ENCODE measurements around the gene BHLHE23. TPM values are rescaled to one million over a fixed set of nuclear protein-coding genes. Genes with fewer than 3 reads are reported as not detected.

The BHLHE23 gene
- total and polyA plus RNA-seq, 12 donors = 0.03 TPM; not detected in 11

DNA sequence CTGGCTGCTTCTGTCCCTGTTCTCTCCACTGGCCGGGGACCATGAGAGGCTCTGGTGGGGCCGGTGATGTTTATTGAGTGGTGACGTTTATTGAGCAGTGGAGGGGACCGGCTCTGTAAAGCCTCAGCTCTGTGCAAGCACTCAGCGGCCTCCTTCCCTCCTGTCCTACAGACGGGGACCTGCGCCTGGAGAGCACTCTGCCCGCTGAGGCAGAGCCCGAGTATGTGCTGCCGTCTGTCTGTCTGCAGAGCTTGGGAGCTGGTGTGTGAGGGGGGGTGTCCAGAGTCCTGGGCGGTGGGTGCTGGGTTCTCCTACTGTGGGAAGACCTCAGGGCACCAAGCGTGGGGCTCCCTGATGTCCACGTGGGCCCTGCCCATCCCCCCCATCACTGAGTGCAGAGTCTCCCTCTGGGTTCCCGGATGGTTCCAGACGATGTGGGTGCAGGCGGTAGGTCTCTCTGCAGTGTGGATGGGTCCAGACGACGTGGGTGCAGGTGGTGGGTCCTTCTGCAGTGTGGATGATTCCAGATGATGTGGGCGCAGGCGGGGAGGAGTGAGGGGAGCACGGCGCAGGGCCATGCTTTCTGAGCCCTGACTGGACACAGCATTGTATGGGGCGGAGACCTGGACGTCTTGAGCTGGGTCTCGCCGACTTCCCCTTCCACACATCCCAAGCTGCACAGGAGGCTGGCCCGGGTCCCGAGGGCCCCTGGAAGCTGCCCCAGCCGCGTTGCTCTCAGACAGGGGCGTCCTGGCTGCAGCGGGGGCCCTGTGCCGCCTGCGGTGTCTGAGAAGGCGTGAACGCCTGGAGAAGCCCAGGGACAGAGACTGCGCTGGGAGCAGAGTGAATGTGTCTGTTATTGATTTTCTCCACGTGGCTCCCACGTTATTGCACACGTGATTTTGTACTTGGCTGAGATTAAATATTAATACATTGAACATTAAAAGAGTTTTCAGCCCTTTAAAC, 14.9 kb upstream of the BHLHE23 start:
- ATAC-seq = no peak
- H3K4me1 ChIP-seq = peaks cover 0 to 9% (median 0%) of the 10 kb centered on the region in 9 donors
- intact Hi-C loops (cut with DNase I) = no loop called here
- no peak overlapping the region for H3K27ac ChIP-seq
- H3K9me3 ChIP-seq = peaks cover 0 to 12% (median 0%) of the 10 kb centered on the region in 11 donors
- peaks cover 15 to 90% (median 82%) of the 10 kb centered on the region in 7 donors for H3K27me3 ChIP-seq
- H3K4me3 ChIP-seq = no peak overlapping the region
- H3K36me3 ChIP-seq = no peaks in the 10 kb centered on the region
- TF ChIP-seq, protein P1, sequence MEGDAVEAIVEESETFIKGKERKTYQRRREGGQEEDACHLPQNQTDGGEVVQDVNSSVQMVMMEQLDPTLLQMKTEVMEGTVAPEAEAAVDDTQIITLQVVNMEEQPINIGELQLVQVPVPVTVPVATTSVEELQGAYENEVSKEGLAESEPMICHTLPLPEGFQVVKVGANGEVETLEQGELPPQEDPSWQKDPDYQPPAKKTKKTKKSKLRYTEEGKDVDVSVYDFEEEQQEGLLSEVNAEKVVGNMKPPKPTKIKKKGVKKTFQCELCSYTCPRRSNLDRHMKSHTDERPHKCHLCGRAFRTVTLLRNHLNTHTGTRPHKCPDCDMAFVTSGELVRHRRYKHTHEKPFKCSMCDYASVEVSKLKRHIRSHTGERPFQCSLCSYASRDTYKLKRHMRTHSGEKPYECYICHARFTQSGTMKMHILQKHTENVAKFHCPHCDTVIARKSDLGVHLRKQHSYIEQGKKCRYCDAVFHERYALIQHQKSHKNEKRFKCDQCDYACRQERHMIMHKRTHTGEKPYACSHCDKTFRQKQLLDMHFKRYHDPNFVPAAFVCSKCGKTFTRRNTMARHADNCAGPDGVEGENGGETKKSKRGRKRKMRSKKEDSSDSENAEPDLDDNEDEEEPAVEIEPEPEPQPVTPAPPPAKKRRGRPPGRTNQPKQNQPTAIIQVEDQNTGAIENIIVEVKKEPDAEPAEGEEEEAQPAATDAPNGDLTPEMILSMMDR (IDR thresholded peaks at IDR 0.05) = no peak
- peak in 1 of 2 donors; percentile 6 for DNase-seq
- 74 to 76% methylated on average over 40 of the region's 40 CpGs for WGBS, 2 donors

DNA sequence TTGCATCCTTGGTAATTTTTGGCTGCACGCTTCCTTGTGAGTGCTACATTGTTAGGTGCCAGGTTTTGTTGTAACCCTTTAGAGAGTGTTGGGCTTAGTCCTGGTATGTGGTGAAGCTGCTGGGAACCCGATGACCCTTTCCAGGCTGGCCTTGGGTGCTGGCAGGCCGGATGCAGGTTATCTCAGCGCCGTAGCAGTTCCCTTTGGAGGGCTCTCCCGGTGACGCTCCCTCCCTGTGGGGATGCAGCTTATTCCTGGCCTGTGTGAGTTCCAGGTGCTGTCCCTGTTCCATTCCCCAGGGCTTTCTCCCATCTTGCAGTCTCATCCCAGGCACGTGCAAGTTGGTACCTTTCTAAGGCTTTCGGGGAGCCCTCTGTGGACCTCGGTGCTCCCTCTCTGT, 13.9 kb upstream of the BHLHE23 start:
- Histone ChIP-seq H3K36me3 (no peaks in the 10 kb centered on the region), H3K4me3 (no peak overlapping the region), H3K27me3 (peaks cover 15 to 90% (median 82%) of the 10 kb centered on the region in 7 donors), H3K9me3 (peaks cover 0 to 12% (median 0%) of the 10 kb centered on the region in 11 donors), H3K27ac (no peak overlapping the region), H3K4me1 (peaks cover 0 to 5% (median 0%) of the 10 kb centered on the region in 9 donors)
- WGBS, 2 donors = 83 to 84% methylated on average over 10 of the region's 10 CpGs
- intact Hi-C loops (cut with DNase I) = no loop called here
- ATAC-seq (no peak), DNase-seq (no peak)
- TF ChIP-seq, protein P1 (IDR thresholded peaks at IDR 0.05) = no peak

DNA sequence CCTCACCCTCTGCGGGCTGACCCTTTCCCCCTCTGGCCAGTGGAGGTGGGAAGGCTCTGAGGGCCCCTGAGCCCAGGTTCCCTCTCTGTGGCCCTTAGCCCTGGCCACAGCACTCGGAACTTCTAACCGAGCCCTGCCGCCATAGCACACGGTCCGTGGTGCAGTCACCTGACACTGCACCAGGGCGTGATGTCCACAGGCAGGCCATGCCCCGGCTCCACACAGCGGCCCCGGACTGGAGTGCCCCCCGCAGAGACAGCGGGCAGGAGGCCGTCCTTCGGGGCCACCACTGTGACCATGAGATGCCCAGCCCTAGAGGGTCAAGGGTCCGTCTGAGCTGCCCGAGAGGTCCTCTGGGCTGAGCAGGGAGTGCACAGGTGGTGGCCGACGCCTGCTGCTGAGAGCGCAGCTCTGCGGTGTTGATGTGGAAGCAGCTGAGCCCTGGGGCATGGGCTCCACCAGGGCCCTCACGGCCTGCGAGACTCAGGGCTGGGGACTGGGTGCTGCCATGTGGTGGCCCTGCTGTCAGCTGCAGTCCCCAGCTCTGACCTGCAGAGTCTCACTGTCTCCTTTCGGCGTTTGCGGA, 11.2 kb upstream of the BHLHE23 start:
- Histone ChIP-seq H3K4me1 (no peaks in the 10 kb centered on the region), H3K27ac (no peak overlapping the region), H3K36me3 (no peaks in the 10 kb centered on the region), H3K9me3 (peaks cover 0 to 26% (median 10%) of the 10 kb centered on the region in 11 donors), H3K27me3 (peaks cover 3 to 90% (median 82%) of the 10 kb centered on the region in 7 donors), H3K4me3 (no peak overlapping the region)
- 87 to 88% methylated on average over 25 of the region's 25 CpGs for WGBS, 2 donors
- ATAC-seq (peak in 1 of 8 donors; percentile 23), DNase-seq (peak in 1 of 2 donors; percentile 11)
- TF ChIP-seq, protein P1 (IDR thresholded peaks at IDR 0.05) = no peak
- intact Hi-C loops (cut with DNase I) = loop anchor here in 1 of 10 donors (10.0 kb wide), 1 partner anchor 343 kb away; no protein-coding TSS in a partner anchor

DNA sequence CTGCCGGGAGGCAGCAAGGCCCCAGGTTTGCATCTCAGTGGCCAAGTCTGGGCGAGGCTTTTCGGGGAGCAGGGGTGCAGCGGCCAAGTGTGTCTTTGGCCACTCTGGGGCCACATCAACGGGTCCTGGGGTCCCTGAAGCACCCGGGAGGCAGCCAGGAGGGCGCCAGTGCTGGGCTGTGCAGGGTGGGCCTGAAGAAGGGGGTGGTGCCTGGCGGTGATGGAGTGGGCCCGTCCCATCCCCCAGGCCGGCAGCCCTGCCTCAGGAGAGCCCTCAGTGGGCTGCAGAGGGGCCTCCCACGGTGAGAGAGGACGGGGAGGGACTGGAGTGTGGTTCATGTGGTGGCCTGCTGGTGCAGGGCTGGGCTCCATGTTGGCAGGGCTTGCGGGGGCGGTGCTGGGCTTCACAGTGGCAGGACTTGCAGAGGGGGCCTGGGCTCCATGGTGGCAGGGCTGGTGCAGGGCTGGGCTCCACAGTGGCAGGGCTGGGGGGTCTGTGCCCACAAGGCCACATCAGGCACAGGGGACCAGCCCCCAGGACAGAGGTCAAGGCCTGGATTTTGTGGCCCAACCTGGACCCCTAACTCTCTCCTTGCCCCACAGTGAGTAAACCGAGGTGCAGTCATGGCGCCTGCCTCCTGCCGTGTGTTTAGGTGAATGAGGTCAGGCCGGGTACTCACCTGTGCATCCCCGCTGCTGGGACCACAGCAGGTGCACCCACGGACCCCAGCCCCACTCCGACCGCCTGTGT, 10.5 kb upstream of the BHLHE23 start:
- Histone ChIP-seq H3K27me3 (peaks cover 0 to 90% (median 82%) of the 10 kb centered on the region in 7 donors), H3K4me1 (no peaks in the 10 kb centered on the region)
- peak in 1 of 2 donors; percentile 1 for DNase-seq

More for the DNA sequence above, 10.5 kb upstream of the BHLHE23 start:
- TF ChIP-seq, protein P1 (IDR thresholded peaks at IDR 0.05) = no peak
- H3K9me3 ChIP-seq = peaks cover 0 to 32% (median 13%) of the 10 kb centered on the region in 11 donors
- no peaks in the 10 kb centered on the region for H3K36me3 ChIP-seq
- H3K27ac ChIP-seq = no peak overlapping the region
- H3K4me3 ChIP-seq = no peak overlapping the region
- peak in 1 of 8 donors; percentile 50 for ATAC-seq
- intact Hi-C loops (cut with DNase I) = loop anchor here in 1 of 10 donors (10.0 kb wide), 1 partner anchor 342 kb away; no protein-coding TSS in a partner anchor
- WGBS, 2 donors = 75 to 76% methylated on average over 22 of the region's 22 CpGs
